Mucosa of descending colon (tissue), 3 donors: ENCODE measurements around the gene MBNL2. TPM values are rescaled to one million over a fixed set of nuclear protein-coding genes. Genes with fewer than 3 reads are reported as not detected.

Experiments used
- ATAC-seq: fragments of 200-7000 bp; cut with Tn5 transposase; one replicate; pipeline ENCODE4 v1.9.1; 2020; ENCODE audit warnings: mild to moderate bottlenecking, moderate library complexity
- DNase-seq, 3 donors: peaks; one replicate each; pipeline ENCODE4 v3.0.0-alpha.2; 2020
- H3K36me3 ChIP-seq: fragments of 200-600 bp; one replicate; pipeline ENCODE4 v1.8.0; 2021; ENCODE audit warnings: low read depth, mild to moderate bottlenecking
- H3K4me1 ChIP-seq: fragments of 200-600 bp; one replicate; pipeline ENCODE4 v1.8.0; 2021; ENCODE audit warnings: low read depth, mild to moderate bottlenecking
- H3K4me3 ChIP-seq: fragments of 200-600 bp; one replicate; pipeline ENCODE4 v1.8.0; 2021; ENCODE audit warnings: mild to moderate bottlenecking
- H3K9me3 ChIP-seq: fragments of 200-600 bp; one replicate; pipeline ENCODE4 v1.8.0; 2021; ENCODE audit warnings: mild to moderate bottlenecking
- intact Hi-C, 2 donors: fragments of 100-400 bp; cut with DNase I in 1 of 2; cut with micrococcal nuclease in 1 of 2; formaldehyde crosslinking; loops; one replicate each; pipeline versions ENCODE4 v1.11.0 to v1.11.1; 2022; cut with DNase I, micrococcal nuclease
- total RNA-seq, 3 donors: library from RNA; stranded (reverse); fragmentation: NEBNext Ultra II Directional in 2 of 3; extraction: Animal tissue kit (Norgen Biotek cat#: 25700) in 2 of 3; gene quantifications; one replicate each; pipeline versions ENCODE4 v1.2.1 to v1.2.4, GENCODE V29; 2021 to 2023
- TF ChIP-seq, protein P1 (sequence below): fragments of 200-600 bp; IDR thresholded peaks from one replicate; pipeline ENCODE4 v1.8.0; 2022; ENCODE audit warnings: antibody characterized with exemption, mild to moderate bottlenecking
- donor health status: DM: no; HTN: no; CAD: no; lungs with moderate emphysema.
- donor health status: DM: no; HTN: no; CAD: no.
- donor health status: DM: no; HTN: yes; CAD: no.

The MBNL2 gene
- total RNA-seq, 3 donors from 2014 or later, result 41.0 to 75.1 (median 47.2) TPM

DNA sequence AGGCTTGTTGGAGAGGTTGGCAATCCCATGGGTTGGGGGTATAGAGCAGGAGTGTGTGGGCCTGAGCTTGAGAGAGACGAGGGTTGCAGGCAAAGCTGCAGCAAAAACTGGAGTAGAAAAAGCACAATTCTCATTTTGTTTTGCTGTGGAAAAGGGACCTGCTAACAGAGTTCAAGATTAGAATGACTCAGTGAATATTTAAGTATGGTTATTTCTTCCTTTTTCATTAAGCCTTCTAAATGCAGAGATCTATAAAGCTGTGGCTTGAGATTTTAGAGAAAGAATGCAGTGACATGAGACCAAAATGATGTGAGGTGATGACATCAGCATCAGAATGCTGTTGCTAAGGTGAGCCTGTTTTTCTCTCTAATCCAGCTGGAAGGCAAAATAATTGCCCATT lies 10.8 kb upstream of the MBNL2 start:
- no peak for ATAC-seq
- no peaks in the 10 kb centered on the region for H3K36me3 ChIP-seq
- DNase-seq, result no peak
- no peak overlapping the region for H3K4me3 ChIP-seq
- TF ChIP-seq, protein P1, sequence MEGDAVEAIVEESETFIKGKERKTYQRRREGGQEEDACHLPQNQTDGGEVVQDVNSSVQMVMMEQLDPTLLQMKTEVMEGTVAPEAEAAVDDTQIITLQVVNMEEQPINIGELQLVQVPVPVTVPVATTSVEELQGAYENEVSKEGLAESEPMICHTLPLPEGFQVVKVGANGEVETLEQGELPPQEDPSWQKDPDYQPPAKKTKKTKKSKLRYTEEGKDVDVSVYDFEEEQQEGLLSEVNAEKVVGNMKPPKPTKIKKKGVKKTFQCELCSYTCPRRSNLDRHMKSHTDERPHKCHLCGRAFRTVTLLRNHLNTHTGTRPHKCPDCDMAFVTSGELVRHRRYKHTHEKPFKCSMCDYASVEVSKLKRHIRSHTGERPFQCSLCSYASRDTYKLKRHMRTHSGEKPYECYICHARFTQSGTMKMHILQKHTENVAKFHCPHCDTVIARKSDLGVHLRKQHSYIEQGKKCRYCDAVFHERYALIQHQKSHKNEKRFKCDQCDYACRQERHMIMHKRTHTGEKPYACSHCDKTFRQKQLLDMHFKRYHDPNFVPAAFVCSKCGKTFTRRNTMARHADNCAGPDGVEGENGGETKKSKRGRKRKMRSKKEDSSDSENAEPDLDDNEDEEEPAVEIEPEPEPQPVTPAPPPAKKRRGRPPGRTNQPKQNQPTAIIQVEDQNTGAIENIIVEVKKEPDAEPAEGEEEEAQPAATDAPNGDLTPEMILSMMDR, result no peak
- no peaks in the 10 kb centered on the region for H3K4me1 ChIP-seq
- intact Hi-C loops, result no loop called here
- H3K9me3 ChIP-seq, result no peaks in the 10 kb centered on the region

DNA sequence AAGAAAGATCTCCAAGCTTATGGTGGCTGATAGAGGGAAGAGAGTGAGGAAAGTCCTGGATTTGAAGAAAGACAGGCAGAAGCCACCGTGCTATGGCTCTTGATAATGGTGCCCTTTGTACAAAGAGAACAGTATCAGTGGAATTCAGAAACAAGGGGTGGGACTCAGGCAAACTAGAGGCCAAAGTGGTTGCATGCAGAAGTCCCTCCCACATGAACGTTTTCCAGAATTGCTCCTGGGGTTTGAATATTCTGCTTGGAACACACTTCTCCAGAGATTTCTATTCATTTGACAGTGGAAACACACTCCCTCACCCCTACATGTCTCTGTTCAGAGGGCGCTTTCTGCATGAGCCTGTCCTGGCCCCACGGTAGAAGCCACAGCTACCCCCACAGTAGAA lies 10.1 kb upstream of the MBNL2 start:
- Histone ChIP-seq H3K36me3 (no peaks in the 10 kb centered on the region), H3K9me3 (no peaks in the 10 kb centered on the region), H3K4me3 (no peak overlapping the region), H3K4me1 (no peaks in the 10 kb centered on the region)
- TF ChIP-seq, protein P1, result no peak
- intact Hi-C loops, result no loop called here
- DNase-seq, result no peak
- ATAC-seq, result no peak

DNA sequence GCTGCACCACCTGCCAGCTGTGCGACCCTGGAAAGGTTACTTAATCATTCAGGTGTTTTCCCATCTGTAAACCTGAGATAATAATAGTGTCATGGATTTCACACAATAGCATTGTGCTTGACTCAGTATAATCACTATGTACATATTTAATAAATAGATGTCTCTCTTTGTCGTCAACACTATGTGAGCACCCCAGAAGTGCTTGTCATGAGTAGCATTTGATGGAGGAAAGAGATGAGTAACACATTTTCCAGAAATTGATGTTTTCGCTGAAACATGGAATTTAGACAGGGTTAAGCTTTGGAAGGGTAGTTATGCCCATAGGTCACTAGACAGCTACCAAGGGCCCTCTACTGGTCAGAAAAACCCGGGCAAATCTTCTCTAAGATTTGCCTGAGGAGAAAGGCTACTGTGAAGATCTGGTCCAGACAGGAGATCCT lies 9.5 kb upstream of the MBNL2 start:
- intact Hi-C loops, result no loop called here
- no peaks in the 10 kb centered on the region for H3K9me3 ChIP-seq
- H3K36me3 ChIP-seq, result no peaks in the 10 kb centered on the region
- DNase-seq (peak in 1 of 3 donors; percentile 71), ATAC-seq (peak; percentile 73)
- no peak overlapping the region for H3K4me3 ChIP-seq
- TF ChIP-seq, protein P1, result no peak
- no peaks in the 10 kb centered on the region for H3K4me1 ChIP-seq

DNA sequence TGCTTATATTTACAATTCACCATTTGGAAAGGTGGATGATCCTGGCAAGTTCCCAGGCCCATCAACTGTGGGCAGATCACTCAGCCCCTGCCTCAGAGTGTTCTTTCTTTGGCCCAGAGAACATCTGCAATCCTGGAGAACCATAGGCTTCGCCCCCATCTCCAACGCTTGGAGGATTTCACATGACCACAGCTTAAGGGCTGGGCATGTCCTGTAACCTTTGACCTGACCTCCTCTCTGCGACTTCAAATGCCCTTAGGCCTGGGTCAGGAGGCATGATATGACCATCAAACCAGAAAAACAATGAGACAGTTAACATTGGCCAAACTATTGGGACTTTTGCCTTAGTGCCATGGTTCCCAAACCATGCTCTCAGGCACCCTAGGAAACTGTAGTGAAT lies 7.2 kb upstream of the MBNL2 start:
- intact Hi-C loops, result no loop called here
- ATAC-seq, result no peak

DNA sequence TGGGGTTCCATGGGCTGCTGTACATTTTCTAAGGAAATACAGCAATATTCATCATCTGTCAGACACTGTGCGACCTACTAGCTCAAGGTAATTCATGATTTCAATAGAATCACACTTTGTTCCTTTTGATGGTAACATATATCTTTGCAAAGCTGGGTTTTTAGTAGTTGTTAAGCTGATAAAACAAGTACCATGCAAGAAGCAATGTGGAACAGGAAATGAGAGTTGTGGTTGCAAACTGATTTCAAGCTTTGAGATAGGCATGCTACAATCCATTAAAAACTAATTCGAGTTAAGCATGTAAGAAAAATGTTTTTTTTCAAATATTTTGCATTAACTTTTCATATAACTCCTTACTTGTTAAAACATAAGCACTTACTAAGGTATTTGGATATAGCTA lies 6.8 kb upstream of the MBNL2 start:
- no peaks in the 10 kb centered on the region for H3K4me1 ChIP-seq
- no peaks in the 10 kb centered on the region for H3K36me3 ChIP-seq
- H3K9me3 ChIP-seq, result no peaks in the 10 kb centered on the region
- TF ChIP-seq, protein P1, result no peak
- DNase-seq, result no peak
- H3K4me3 ChIP-seq, result no peak overlapping the region
- intact Hi-C loops, result no loop called here
- ATAC-seq, result no peak

More for the DNA sequence above, 7.2 kb upstream of the MBNL2 start:
- H3K4me3 ChIP-seq, result no peak overlapping the region
- H3K9me3 ChIP-seq, result no peaks in the 10 kb centered on the region
- TF ChIP-seq, protein P1, result no peak
- no peaks in the 10 kb centered on the region for H3K4me1 ChIP-seq
- no peak for DNase-seq
- no peaks in the 10 kb centered on the region for H3K36me3 ChIP-seq

DNA sequence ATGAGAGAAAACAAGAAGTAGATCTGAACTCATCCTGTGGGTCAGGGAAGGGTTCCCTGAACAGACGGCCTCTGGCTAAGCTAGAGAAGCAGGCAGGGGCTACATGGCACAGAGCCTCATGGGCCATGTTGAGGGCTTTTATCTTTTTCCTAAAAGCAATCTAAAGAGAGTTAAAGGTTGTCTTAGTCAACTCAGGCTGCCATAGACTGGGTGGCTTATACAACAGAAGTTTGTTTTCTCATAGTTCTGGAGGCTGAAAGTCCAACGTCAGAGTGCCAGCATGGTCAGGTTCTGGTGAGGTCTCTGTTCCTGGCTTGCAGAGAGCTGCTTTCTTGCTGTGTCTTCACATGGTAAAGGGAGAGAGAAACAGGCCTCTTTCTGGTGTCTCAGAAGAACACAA lies 2.9 kb upstream of the MBNL2 start:
- Histone ChIP-seq H3K4me3 (no peak overlapping the region), H3K4me1 (peaks cover 6% of the 10 kb centered on the region), H3K36me3 (no peaks in the 10 kb centered on the region), H3K9me3 (no peaks in the 10 kb centered on the region)
- TF ChIP-seq, protein P1, result no peak
- intact Hi-C loops, result no loop called here
- no peak for ATAC-seq
- no peak for DNase-seq
